ENCODE data around the gene FAM83F. TPM values are rescaled to one million over a fixed set of nuclear protein-coding genes. Genes with fewer than 3 reads are reported as not detected.

Gene FAM83F
- total and polyA plus RNA-seq, 2 donors (not counting 1 experiment from before 2014, with no cell fraction given), result 0.10 TPM; not detected in 1

- TF ChIP-seq EZH2 (IDR thresholded peaks at IDR 0.05; ENCODE audit: borderline replicate concordance, insufficient read depth, low read depth, low read length, poor library complexity, severe bottlenecking) (no peak), CTCF (IDR thresholded peaks at IDR 0.05) (no peak)
- no peaks in the 10 kb centered on the region for H3K9me3 Mint-ChIP-seq (ENCODE audit: insufficient read depth)
- peak overlapping the region; percentile 57 for H3K4me3 Mint-ChIP-seq
- Histone ChIP-seq H3K9me3 (ENCODE audit: control extremely low read depth in 1 of 3, control insufficient read depth in 2 of 3, insufficient read depth in 1 of 3, low read length in 2 of 3) (no peaks in the 10 kb centered on the region), H3K79me2 (ENCODE audit: control insufficient read depth, insufficient read depth, low read length) (peaks cover 100% of the 10 kb centered on the region), H3K27ac (ENCODE audit: low read length in 2 of 2) (peak overlapping the region; percentile 26 to 74), H2AFZ (ENCODE audit: insufficient read depth, low read depth, low read length, poor library complexity, severe bottlenecking) (no peak overlapping the region), H3K4me3 (ENCODE audit: control extremely low read depth in 1 of 5, extremely low read depth in 1 of 5, insufficient read depth in 1 of 5, low read depth in 2 of 5, low read length in 4 of 5) (peak overlapping the region in 1 of 5 experiments; percentile 15), H3K4me1 (ENCODE audit: control insufficient read depth in 2 of 2, insufficient read depth in 2 of 2, low read length in 2 of 2) (peaks cover 74 to 83% of the 10 kb centered on the region in 2 donors), H3K9ac (ENCODE audit: low read length) (peak overlapping the region; percentile 52), H3K4me2 (replicated peaks; ENCODE audit: low read depth, low read length, poor library complexity, severe bottlenecking) (peak overlapping the region; percentile 65), H4K20me1 (ENCODE audit: control insufficient read depth, insufficient read depth, low read length, poor library complexity, severe bottlenecking) (peaks cover 92% of the 10 kb centered on the region), H3K36me3 (replicated peaks in 1 of 2; ENCODE audit: control extremely low read depth in 1 of 2, control insufficient read depth in 1 of 2, extremely low read depth in 1 of 2, insufficient read depth in 2 of 2, low read length in 1 of 2) (peaks cover 0 to 4% of the 10 kb centered on the region in 2 experiments), H3K27me3 (replicated peaks in 1 of 4; ENCODE audit: control extremely low read depth in 1 of 4, control insufficient read depth in 3 of 4, insufficient read depth in 4 of 4, low read length in 3 of 4) (no peaks in the 10 kb centered on the region)
- ATAC-seq (ENCODE audit: low read depth) (peak; percentile 77), DNase-seq (peak; percentile 58)
- intact Hi-C loops (cut with micrococcal nuclease), result no loop called here
- peak overlapping the region; percentile 72 for H3K27ac Mint-ChIP-seq
- peaks cover 77% of the 10 kb centered on the region for H3K4me1 Mint-ChIP-seq
- H3K27me3 Mint-ChIP-seq, result no peaks in the 10 kb centered on the region
- ChIA-PET POLR2A (interaction anchor here (0.6 to 2.0 kb wide), 2 partner anchors 9 to 11 kb away, joined by 9 read pairs; no protein-coding TSS in a partner anchor), CTCF (interaction anchor here (0.9 to 1.3 kb wide), 6 partner anchors 11 to 521 kb away, joined by 3 to 5 read pairs (median 3); no protein-coding TSS in a partner anchor)
- WGBS (ENCODE audit: insufficient coverage), result 42% methylated on average over 4 of the region's 8 CpGs
Measured at GRCh38 chr22:40055143-40055883, 60.6 kb downstream of the FAM83F start.

GRCh38 chr22:40056154-40056553 lies 61.4 kb downstream of the FAM83F start:
- no peaks in the 10 kb centered on the region for H3K9me3 ChIP-seq (ENCODE audit: control extremely low read depth in 1 of 3, control insufficient read depth in 2 of 3, insufficient read depth in 1 of 3, low read length in 2 of 3)
- no peaks in the 10 kb centered on the region for H3K9me3 Mint-ChIP-seq (ENCODE audit: insufficient read depth)
- H3K9ac ChIP-seq (ENCODE audit: low read length), result peak overlapping the region; percentile 52
- peaks cover 71 to 81% of the 10 kb centered on the region in 2 donors for H3K4me1 ChIP-seq (ENCODE audit: control insufficient read depth in 2 of 2, insufficient read depth in 2 of 2, low read length in 2 of 2)
- ATAC-seq (ENCODE audit: low read depth), result no peak
- H3K27ac ChIP-seq (ENCODE audit: low read length in 2 of 2), result peak overlapping the region; percentile 26 to 74
- ChIA-PET CTCF (interaction anchor here (1.1 to 1.2 kb wide), 3 partner anchors 12 to 521 kb away, joined by 3 to 5 read pairs (median 3); no protein-coding TSS in a partner anchor), POLR2A (interaction anchor here (0.7 to 2.0 kb wide), 3 partner anchors 12 to 293 kb away, joined by 3 to 9 read pairs (median 4); no protein-coding TSS in a partner anchor)
- no peaks in the 10 kb centered on the region for H3K27me3 Mint-ChIP-seq
- H3K4me3 Mint-ChIP-seq, result peak overlapping the region; percentile 51
- DNase-seq, result no peak
- H3K4me2 ChIP-seq (replicated peaks; ENCODE audit: low read depth, low read length, poor library complexity, severe bottlenecking), result peak overlapping the region; percentile 65
- peaks cover 96% of the 10 kb centered on the region for H4K20me1 ChIP-seq (ENCODE audit: control insufficient read depth, insufficient read depth, low read length, poor library complexity, severe bottlenecking)
- intact Hi-C loops (cut with micrococcal nuclease), result no loop called here
- peaks cover 100% of the 10 kb centered on the region for H3K79me2 ChIP-seq (ENCODE audit: control insufficient read depth, insufficient read depth, low read length)
- H3K36me3 ChIP-seq (replicated peaks in 1 of 2; ENCODE audit: control extremely low read depth in 1 of 2, control insufficient read depth in 1 of 2, extremely low read depth in 1 of 2, insufficient read depth in 2 of 2, low read length in 1 of 2), result peaks cover 0 to 7% of the 10 kb centered on the region in 2 experiments
- H2AFZ ChIP-seq (ENCODE audit: insufficient read depth, low read depth, low read length, poor library complexity, severe bottlenecking), result no peak overlapping the region
- peaks cover 78% of the 10 kb centered on the region for H3K4me1 Mint-ChIP-seq
- no peak for TF ChIP-seq EZH2 (IDR thresholded peaks at IDR 0.05; ENCODE audit: borderline replicate concordance, insufficient read depth, low read depth, low read length, poor library complexity, severe bottlenecking)
- TF ChIP-seq CTCF (IDR thresholded peaks at IDR 0.05), result no peak
- H3K4me3 ChIP-seq (ENCODE audit: control extremely low read depth in 1 of 5, extremely low read depth in 1 of 5, insufficient read depth in 1 of 5, low read depth in 2 of 5, low read length in 4 of 5), result no peak overlapping the region
- 94% methylated on average over 4 of the region's 4 CpGs for WGBS (ENCODE audit: insufficient coverage)
- H3K27ac Mint-ChIP-seq, result peak overlapping the region; percentile 60
- no peaks in the 10 kb centered on the region for H3K27me3 ChIP-seq (replicated peaks in 1 of 4; ENCODE audit: control extremely low read depth in 1 of 4, control insufficient read depth in 3 of 4, insufficient read depth in 4 of 4, low read length in 3 of 4)
